SK-N-SH treated with all-trans-retinoic acid at 6 μM for 48 hours (cell line): ENCODE data around the gene OR8A1.

Source experiments
- ARNTL ChIP-seq: fragments of 450-650 bp; formaldehyde crosslinking; IDR thresholded peaks from 2 replicates; pipeline ENCODE4 v1.5.0; 2020; ENCODE audit warnings: low read depth, mild to moderate bottlenecking, moderate library complexity, borderline replicate concordance
- BACH2 ChIP-seq: fragments of 250-450 bp; sonication (Bioruptor Pico); IDR thresholded peaks from 2 replicates; pipeline ENCODE4 v1.9.0; 2021; ENCODE audit warnings: mild to moderate bottlenecking, borderline replicate concordance
- ESRRG ChIP-seq: fragments of 250-450 bp; sonication (Bioruptor Pico); IDR thresholded peaks from 2 replicates; pipeline ENCODE4 v1.6.1; 2021; ENCODE audit warnings: mild to moderate bottlenecking
- ISL1 ChIP-seq: fragments of 250-450 bp; sonication (Bioruptor Pico); IDR thresholded peaks from 2 replicates; pipeline ENCODE4 v2.1.2; 2022; ENCODE audit warnings: mild to moderate bottlenecking, moderate library complexity
- RARB ChIP-seq: fragments of 250-450 bp; sonication (Bioruptor Pico); IDR thresholded peaks from 2 replicates; pipeline ENCODE4 v1.8.0; 2021; ENCODE audit warnings: mild to moderate bottlenecking, moderate library complexity
- SNAI2 ChIP-seq: fragments of 250-450 bp; sonication (Bioruptor Pico); IDR thresholded peaks from 2 replicates; pipeline ENCODE4 v1.5.0; 2020; ENCODE audit warnings: mild to moderate bottlenecking, moderate library complexity
- TCF4 ChIP-seq: fragments of 250-450 bp; sonication (Bioruptor Pico); IDR thresholded peaks from 2 replicates; pipeline ENCODE4 v1.8.0; 2021; ENCODE audit warnings: mild to moderate bottlenecking, moderate library complexity, borderline replicate concordance
- TOX ChIP-seq: fragments of 250-450 bp; sonication (Bioruptor Pico); IDR thresholded peaks from 2 replicates; pipeline ENCODE4 v1.8.0; 2021; ENCODE audit warnings: mild to moderate bottlenecking, moderate library complexity, borderline replicate concordance
- ZFP30 ChIP-seq: fragments of 450-650 bp; formaldehyde crosslinking; IDR thresholded peaks from 2 replicates; pipeline ENCODE4 v1.5.0; 2022; ENCODE audit warnings: mild to moderate bottlenecking, moderate library complexity
- ZNF70 ChIP-seq: fragments of 450-650 bp; formaldehyde crosslinking; IDR thresholded peaks from 2 replicates; pipeline ENCODE4 v1.5.0; 2020; ENCODE audit warnings: mild to moderate bottlenecking, moderate library complexity
- TF ChIP-seq, protein P1 (sequence below): fragments of 250-450 bp; sonication (Bioruptor Pico); IDR thresholded peaks from 2 replicates; pipeline ENCODE4 v1.8.0; 2020; ENCODE audit warnings: mild to moderate bottlenecking, moderate library complexity, borderline replicate concordance

DNA sequence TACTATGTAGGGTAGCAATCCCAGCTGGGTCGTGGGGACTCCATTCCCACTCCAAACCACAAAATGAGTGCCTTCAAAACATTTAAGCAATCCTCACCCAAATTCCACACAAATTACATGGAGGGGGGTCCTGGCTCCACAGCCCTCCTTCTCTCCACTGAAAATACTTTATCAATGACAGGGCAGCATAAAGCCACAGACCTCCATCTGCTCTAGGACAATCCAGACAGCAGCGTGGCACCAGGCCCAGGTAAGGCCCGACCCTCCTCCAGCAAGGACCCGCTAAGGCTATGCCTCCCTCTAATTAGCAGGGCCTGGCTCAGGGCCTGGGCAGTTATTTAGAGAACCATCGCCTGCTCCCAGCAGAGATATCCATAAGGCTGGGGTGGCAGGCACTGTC is 41.3 kb downstream of the OR8A1 start, which contains the start of gene PANX3:
- TF ChIP-seq BACH2 (no peak), ARNTL (CRISPR knock-in tag) (no peak), TCF4 (CRISPR knock-in tag) (no peak), TOX (CRISPR knock-in tag) (no peak), RARB (no peak), ISL1 (no peak), SNAI2 (CRISPR knock-in tag) (no peak), ZNF70 (CRISPR knock-in tag) (no peak), ESRRG (CRISPR knock-in tag) (no peak), ZFP30 (CRISPR knock-in tag) (no peak)
- TF ChIP-seq, protein P1, sequence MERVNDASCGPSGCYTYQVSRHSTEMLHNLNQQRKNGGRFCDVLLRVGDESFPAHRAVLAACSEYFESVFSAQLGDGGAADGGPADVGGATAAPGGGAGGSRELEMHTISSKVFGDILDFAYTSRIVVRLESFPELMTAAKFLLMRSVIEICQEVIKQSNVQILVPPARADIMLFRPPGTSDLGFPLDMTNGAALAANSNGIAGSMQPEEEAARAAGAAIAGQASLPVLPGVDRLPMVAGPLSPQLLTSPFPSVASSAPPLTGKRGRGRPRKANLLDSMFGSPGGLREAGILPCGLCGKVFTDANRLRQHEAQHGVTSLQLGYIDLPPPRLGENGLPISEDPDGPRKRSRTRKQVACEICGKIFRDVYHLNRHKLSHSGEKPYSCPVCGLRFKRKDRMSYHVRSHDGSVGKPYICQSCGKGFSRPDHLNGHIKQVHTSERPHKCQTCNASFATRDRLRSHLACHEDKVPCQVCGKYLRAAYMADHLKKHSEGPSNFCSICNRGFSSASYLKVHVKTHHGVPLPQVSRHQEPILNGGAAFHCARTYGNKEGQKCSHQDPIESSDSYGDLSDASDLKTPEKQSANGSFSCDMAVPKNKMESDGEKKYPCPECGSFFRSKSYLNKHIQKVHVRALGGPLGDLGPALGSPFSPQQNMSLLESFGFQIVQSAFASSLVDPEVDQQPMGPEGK (CRISPR knock-in tag): no peak
